ENCODE results near the gene LRRK2.
"Not testable (repeated sequence)": the region's sequence is repeated elsewhere in the genome, so short reads cannot be mapped to it uniquely, and the experiment has no call there.

Gene LRRK2

DNA sequence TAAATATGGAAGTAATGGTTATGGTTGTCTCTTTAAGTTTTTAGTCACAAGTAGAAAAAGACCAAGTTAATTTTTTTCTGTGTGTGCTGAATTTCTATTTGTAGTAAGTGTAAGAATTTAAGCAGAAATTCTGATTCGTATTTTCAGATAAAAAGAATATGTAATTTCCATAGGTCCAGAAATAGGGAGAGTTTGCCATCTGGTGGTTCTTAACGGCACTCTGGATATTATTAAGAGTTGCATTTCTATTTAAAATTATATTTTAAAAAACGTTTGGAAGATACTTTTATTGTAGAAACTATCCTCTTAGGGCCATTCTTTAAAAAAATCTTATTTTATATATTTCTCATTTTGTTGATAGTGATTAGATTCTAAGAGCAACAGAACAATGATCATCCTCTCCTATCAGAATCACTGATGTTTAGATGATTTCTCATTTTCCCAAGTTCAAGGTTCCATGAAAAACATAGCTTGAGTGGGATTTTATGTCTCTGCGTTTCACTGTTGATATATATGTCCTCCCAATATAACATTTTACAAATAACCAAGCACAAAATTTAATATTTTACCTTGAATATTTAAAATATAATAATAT is 88.3 kb downstream of the LRRK2 start:
- no peak overlapping the region for H3K4me3 ChIP-seq (ENCODE audit: low read depth, low read length)

DNA sequence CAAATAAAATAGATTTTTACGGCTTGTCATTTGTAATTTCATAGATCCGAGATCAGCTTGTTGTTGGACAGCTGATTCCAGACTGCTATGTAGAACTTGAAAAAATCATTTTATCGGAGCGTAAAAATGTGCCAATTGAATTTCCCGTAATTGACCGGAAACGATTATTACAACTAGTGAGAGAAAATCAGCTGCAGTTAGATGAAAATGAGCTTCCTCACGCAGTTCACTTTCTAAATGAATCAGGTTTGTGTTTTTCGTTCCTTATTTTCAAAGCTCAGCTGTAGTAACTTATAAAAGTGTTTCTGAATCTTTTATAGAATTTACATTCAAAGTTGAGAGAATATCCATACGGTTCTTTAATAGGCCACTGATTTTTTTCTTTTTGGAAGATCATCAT is 89.1 kb downstream of the LRRK2 start:
- no peak overlapping the region for H3K4me3 ChIP-seq (ENCODE audit: low read depth, low read length)

DNA sequence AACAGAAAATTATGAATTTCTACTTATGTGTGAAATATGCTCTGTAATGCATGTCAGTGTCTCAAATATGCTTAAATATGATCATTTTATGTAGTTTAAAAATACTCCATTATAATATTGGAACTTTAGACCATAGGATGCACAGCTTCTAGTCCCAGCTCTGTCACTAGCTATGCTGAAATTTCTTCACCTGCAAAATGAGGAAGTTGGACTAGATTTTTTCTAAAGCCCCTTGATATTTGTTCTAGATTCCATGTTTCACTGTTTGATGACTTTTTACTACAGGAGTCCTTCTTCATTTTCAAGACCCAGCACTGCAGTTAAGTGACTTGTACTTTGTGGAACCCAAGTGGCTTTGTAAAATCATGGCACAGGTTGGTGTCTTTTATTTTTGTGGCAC is 90.1 kb downstream of the LRRK2 start:
- no peak overlapping the region for H3K4me3 ChIP-seq (ENCODE audit: low read depth, low read length)

DNA sequence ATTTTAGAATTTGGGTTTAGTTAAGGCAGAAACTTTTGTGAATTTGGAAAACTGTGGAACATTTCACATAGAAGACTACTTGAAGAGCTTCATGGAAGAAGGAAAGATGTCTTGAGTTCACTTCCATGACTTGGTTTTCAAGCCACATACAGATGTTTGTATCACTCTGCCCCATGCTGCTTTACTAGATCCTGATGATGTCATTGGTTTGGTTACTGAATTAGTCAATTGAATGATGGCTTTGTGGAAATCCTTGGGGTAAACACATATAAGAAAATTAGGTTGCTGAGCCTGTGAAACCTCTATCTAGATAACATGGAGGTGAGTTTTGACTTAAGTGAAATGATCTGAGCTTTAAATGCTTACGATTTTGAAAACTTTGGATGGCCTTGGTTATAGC is 90.6 kb downstream of the LRRK2 start:
- H3K4me3 ChIP-seq (ENCODE audit: low read depth, low read length): no peak overlapping the region

DNA sequence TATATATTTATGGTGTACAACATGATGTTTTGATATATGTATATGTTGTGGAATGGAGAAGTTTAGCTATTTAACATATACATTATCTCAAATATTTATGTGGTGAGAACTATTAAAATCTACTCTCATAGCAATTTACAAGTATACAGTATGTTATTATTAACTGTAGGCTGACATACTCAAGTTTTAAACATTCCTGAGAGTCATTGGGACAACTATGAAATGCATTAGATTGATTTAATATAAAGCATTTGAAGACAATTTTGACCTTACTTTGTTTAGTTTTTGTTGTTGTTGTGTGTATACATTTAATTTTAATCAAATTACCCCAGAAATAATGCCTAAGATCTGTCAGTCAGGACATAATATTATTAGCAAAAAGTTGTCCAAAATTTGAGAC is 99.5 kb downstream of the LRRK2 start:
- H3K4me3 ChIP-seq (ENCODE audit: low read depth, low read length): no peak overlapping the region

DNA sequence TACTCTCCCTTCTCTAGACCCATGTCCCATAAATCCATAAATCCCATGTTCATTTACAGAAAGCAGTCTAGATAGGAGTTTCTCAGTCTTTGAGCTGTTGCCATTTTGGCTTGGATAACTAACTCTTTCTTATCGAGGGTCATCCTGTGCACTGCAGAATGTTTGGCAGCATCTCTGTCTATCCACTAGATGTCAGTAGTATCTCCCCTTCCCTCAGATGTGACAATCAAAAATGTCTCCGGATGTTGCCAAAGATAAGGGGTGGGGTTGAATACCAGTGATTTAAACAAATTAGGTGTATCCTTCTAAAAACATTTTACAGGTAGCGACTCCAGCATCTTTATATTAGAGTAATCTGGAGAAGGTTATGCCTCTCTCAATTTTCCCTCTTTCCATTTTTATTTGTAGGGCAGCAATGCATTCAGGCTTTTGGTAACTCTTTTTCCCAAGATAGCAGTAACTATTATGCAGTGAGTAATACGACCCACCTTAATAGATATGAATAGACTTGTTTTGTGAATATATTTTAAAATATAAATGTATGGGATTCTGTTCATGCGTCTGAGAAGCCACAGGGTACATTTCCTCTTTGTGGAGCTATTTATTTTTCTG is 100.7 kb downstream of the LRRK2 start:
- H3K4me3 ChIP-seq (ENCODE audit: low read depth, low read length): no peak overlapping the region

DNA sequence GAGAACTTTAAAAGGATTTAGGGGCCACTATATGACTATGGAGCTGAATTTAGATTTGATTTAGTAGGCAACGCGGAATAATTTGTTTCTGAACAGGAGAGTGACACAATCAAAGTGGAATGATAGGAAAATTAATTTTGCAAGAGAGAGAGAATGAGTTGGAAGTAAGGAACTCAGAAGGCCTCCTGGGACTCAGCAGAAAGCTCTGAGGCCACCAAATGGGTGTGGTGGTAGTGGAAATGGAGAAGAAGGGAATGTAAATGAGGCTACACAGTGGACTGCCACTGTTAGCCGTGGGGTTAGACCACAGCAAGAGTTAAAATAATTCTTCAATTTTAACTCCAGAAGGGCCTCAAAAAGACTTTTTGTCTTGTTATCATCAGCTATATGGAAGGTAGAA is 102.7 kb downstream of the LRRK2 start:
- no peak overlapping the region for H3K4me3 ChIP-seq (ENCODE audit: low read depth, low read length)

DNA sequence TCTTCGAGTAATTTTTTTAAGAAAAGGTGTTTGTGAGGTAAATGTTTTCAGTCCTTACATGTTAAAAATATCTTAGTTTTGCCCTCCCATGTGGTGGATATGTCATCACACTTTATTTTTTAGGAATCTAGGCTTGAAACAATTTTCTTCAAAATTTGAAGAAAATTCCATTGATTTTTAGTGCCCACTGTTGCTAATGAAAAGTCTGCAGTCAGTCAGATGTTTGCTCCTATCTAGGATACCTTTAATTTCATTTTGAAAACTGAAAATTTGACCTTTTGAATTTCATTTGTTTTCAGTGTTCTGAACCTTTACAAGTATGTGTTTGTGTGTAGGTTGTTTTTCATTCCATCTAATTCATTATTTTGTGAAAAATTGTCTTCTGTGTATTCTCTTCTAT is 105.4 kb downstream of the LRRK2 start:
- no peak overlapping the region for H3K4me3 ChIP-seq (ENCODE audit: low read depth, low read length)

DNA sequence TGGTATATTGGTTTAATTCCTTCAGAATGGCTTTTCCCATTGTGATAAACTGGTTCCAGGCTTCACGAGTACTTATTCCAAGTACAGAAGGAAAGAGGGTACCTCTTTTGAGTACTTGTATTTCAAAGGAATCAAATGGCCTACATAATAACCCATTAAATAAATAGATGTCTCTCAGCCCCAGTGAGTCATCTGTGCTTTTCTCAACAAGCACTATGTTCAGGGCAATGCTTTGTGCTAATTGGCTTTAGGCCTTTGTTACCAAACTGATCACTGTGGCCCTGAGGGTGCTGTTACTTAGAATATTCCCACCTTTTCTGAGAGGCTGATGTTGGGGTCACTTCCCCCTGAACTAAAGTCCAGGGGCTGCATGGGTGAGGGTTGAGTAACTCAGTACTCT is 107.1 kb downstream of the LRRK2 start:
- no peak overlapping the region for H3K4me3 ChIP-seq (ENCODE audit: low read depth, low read length)

DNA sequence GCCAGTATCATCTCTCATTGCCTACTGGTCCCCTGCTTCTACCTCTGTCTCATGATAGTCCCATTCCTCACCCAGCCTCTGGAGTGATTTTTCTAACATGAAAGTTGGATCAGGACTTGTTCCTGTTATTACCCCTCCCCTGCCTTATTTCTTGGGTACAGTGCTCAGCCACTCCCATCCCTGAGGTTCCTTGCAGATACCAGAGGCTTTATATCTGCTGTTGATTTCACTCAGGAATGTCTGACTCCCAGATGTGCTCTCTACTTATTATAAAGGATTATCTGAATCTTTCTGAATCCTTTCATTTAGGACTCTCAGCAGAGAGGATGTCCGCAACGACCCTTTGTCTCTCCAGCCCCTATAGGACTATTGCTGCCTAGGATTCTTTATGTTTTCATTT is 111.2 kb downstream of the LRRK2 start:
- no peak overlapping the region for H3K4me3 ChIP-seq (ENCODE audit: low read depth, low read length)

DNA sequence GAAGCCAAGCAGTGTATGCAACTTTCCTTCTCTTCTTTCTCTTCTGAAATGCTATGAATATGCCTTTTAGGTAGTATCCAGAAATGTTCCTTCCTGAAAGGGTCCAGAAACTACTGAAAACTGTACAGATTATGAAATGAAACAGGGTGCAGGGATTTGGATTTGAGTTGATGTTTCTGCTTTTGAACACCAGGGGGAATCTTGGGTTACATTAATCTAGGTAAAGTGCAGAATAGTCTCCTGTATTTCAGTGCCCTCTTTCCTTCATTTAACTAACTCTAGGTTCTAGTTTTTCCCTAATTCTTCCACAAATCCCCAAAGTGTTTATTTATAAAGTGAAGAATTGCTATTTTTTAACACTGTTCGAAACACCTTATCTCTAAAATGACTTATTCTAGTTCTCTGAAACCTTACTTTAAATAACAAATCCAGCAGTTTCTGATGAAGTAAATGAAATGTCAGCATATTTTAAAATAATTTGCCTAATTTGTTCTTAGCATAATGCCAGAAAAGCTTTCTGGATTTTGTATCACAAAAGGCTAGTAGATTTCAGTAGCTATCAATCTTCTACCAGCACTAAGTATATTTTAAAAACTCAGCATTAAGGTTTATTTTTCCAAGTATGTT is 111.9 kb downstream of the LRRK2 start:
- no peak overlapping the region for H3K4me3 ChIP-seq (ENCODE audit: low read depth, low read length)

DNA sequence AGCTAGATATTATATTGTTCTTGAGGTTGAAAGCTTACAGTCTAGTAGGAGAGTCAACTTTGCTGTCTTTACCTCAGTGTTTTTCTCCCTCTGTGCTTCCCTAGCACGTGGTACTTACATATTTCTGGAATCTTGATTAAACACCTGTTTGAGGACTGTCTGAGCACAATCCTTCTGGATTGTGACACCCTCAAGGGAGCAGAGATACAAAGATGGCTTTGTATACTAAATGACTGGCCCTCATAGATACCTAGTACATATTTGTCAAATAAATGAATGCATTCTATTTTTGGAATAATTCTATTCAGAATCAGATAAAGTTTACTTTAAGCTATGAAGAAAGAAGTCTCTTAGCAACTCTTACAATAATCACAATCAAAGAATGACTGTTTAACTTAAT is 113.3 kb downstream of the LRRK2 start:
- H3K4me3 ChIP-seq (ENCODE audit: low read depth, low read length): no peak overlapping the region

DNA sequence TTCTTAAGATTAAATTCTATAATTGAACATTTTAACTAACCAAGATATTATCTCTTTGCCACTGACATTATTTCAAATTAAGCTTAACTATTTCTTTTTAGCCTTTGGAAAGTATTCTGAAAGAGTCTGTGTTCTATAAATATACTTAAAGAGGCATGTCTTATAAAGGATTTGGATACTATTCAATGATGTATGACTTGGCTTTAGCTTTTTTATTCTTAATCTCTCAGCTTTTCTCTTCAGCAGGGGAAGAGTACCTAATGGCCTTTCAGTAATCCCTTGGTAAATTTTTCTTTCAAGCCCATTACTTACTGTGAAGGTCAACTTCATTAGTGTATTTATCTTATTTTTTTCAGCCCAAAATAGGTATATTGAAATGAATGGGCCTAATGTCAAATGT is 113.8 kb downstream of the LRRK2 start:
- H3K4me3 ChIP-seq (ENCODE audit: low read depth, low read length): no peak overlapping the region

DNA sequence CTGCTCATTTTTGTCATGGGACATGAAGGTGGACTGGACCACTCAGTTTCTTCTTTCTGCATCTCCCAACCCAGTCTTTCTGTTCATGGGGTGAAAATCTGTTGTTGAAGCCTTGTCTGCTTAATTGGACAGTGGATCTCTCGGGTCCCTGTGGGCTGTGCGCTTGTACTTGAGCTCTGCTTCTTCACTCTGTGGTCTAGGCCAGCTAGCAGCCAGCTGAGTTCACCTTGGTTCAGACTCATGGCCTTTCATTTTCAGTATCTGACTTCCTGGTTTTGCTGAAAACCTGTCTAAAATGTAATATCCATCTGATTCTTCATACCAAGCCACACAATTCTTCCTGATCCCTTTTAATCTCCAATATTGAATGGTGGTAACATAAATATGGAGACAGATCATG is 117.2 kb downstream of the LRRK2 start:
- no peak overlapping the region for H3K4me3 ChIP-seq (ENCODE audit: low read depth, low read length)

DNA sequence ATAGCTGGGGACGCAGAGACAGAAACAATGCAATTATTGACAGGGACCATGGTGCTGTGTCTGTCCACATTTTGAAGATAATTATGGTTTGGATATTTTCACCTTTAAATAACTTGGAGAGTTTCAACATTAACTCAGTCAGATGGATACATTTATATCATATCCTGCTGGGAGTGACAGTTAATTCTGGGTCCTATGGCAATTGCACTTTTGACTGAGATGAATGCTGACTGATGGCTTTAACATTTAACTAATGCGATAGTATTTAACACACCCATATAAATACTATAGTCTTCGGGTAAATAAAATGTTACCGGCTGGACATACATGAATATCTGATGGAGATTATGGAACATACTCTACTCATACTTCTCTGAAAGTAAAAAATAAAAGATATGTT is 118.3 kb downstream of the LRRK2 start:
- H3K4me3 ChIP-seq (ENCODE audit: low read depth, low read length): no peak overlapping the region

DNA sequence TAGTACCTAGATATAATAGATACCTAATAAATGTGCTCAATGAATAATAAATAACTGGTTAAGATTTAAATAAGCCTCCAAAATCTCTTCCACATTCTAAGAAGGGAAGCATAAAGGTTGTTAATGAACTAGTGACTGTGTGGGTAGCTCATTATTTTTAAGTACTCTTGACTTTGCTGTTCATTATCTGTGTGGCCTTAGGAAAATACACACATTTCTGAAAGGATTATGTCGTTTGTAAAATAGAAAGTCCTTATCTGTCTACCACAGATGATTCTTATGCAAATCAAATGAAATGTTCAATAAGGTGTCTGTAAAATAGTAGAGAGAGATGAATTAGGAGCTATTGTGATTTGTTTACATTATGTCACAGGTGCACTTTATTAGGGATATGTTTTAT is 119.5 kb downstream of the LRRK2 start:
- no peak overlapping the region for H3K4me3 ChIP-seq (ENCODE audit: low read depth, low read length)

DNA sequence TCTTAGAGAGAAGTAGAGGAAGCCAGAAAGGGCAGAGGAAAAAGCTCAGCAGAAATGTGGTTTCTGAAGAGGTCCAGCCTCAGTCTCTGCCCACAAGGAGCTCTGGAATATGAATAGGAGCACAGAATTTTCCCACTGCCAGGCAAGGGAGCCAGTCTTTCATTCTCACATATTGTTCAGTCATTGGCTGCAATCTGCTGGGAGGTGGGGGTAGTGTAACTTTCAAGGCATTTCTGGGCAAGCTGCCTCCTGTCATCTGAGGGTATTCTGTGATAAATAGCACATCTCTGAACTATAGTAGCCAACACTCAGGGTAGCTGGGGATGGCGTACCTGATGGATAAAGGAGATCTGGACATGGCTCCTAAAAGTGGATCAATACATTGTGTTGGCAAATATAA is 127.2 kb downstream of the LRRK2 start:
- H3K4me3 ChIP-seq (ENCODE audit: low read depth, low read length): no peak overlapping the region

DNA sequence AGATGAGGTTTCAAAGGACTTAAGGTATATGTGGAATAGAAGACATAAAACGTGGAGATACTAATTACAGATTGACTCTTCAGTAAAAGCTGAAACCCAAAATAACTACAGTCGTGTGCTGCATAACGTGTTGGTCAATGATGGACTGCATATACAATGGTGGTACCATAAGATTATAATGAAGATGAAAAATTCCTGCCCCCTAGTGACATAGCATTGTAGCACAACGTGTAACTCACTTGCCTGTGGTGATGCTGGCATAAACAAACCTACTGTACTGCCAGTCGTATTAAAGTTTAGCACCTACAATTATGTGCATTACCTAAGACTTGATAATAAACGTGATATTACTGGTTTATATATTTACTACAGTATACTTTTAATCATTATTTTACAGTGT is 150.3 kb downstream of the LRRK2 start:
- no peak overlapping the region for H3K4me3 ChIP-seq (ENCODE audit: low read depth, low read length)

DNA sequence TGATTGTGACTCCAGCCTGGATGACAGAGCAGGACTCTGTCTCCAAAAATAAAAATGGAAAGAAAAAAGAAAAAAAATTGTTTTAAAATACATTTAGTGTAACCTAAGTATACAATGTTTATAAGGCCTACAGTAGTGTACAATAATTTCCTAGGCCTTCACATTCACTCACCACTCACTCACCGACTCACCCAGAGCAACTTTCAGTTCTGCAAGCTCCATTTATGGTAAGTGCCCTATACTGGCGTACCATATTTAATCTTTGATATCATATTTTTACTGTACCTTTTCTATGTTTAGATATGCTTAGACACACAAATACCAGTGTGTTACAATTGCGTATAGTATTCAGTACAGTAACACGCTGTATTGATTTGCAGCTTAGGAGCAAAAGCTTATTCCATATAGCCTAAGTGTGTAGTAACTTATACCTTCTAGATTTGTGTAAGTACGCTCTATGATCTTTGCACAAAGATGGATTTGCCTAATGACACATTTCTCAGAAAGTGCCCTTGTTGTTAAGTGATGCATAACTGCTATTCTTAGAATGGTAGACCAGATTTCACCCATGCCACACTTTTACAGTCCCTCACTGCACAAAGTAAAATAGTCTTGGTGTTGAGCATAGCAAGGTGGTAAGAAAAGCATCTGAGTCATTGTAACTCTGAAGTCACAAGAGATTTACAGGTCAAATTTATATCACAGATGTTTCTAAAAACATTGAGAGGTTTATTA is 151.9 kb downstream of the LRRK2 start:
- no peak overlapping the region for H3K4me3 ChIP-seq (ENCODE audit: low read depth, low read length)

DNA sequence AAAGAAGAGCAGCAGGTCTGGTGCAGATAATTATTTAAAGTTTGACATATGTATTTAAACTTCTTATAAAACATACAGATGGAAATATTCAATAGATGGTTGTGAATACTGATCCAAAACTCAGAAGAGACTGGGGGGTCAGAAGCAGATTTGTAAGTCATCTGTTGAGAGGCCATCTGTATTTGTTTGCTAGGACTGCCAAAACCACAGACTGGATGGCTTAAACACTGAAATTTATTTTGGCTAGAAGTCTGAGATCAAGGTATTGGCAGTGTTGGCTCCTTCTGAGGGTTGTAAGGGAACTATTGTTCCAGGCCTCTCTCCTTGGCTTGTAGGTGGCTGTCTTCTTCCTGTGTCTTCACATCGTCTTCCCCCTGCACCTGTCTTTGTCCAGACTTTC is 153.9 kb downstream of the LRRK2 start:
- no peak overlapping the region for H3K4me3 ChIP-seq (ENCODE audit: low read depth, low read length)

DNA sequence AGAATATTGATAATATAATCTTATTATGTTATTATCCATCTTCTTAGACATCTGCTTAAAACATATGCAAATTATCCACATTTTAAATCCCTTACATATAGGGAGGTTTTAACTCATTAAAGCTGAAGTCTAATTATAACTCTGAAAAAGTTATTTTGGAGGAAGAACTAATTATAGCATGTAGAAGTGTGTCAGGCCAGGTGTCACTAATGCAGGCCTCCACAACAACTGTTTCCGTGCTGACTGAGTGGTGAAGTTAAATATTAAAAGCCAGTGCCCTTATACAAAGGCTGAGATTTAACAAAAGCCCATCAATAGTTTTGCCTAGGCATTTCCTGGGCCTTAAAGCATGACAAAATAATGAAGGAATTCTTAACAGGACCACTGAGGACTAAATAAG is 157.4 kb downstream of the LRRK2 start:
- no peak overlapping the region for H3K4me3 ChIP-seq (ENCODE audit: low read depth, low read length)

DNA sequence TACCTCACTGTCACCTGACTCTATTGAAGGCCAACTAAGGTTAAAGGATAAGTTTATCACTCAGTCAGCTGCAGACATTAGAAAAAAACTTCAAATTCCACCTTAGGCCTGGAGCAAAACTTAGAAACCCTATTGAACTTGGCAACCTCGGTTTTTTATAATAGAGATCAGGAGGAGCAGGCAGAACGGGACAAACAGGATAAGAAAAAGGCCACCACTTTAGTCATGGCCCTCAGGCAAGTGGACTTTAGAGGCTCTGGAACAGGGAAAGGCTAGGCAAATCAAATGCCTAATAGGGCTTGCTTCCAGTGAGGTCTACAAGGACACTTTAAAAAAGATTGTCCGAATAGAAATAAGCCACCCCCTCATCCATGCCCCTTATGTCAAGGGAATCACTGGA is 162.5 kb downstream of the LRRK2 start:
- not testable (repeated sequence) for H3K4me3 ChIP-seq (ENCODE audit: low read depth, low read length)

Measured in iPS-11a (cell line).